ENCODE results near the gene LIN37. TPM values are rescaled to one million over a fixed set of nuclear protein-coding genes. Genes with fewer than 3 reads are reported as not detected.

LIN37 gene
- total RNA-seq, 1 donor from 2014 or later, result 11.4 TPM

DNA sequence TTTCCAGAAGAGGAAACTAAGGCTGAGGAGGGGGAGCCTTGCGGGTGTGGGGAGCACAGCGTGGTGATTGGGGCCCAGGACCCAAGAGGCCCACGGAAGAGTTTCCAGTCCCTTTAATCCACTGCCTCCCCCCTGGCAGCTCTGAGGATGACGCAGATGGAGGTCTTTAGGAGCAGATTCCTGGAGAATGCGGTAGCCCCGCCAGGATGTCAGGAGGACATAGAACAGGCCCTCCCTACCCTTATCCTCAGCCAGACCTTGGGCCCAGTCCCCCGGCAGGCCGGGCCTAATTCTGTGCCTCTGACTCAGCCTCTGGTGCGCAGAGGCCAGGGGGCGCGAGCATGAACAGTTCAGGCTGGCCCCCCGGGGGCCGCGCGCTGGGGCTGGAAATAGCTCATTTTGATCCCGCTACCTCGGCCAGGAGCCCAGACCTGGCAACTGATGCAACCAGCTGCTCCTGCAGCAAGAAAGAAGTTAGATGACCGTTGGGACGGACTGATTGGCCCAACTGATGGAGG, 8.9 kb downstream of the LIN37 start:
- Histone ChIP-seq H3K9me3 (ENCODE audit: low read depth) (no peaks in the 10 kb centered on the region), H2AFZ (replicated peaks) (peak overlapping the region; percentile 43), H3K27me3 (peaks cover 27% of the 10 kb centered on the region), H3K79me2 (ENCODE audit: low read depth) (peaks cover 16% of the 10 kb centered on the region), H3K36me3 (no peaks in the 10 kb centered on the region), H3K4me2 (peak overlapping the region; percentile 80), H3F3A (ENCODE audit: low read depth) (peaks cover 13% of the 10 kb centered on the region), H3K4me3 (peak overlapping the region; percentile 89), H3K4me1 (peaks cover 6% of the 10 kb centered on the region), H3K27ac (no peak overlapping the region), H4K20me1 (ENCODE audit: low read depth) (peaks cover 19% of the 10 kb centered on the region), H3K9ac (no peak overlapping the region)
- no peaks in the 10 kb centered on the region for H3K9me3 Mint-ChIP-seq
- TF ChIP-seq EZH2 (IDR thresholded peaks at IDR 0.05) (no peak), EZH2phosphoT487 (IDR thresholded peaks at IDR 0.05) (no peak)
- TF ChIP-seq, protein P1, sequence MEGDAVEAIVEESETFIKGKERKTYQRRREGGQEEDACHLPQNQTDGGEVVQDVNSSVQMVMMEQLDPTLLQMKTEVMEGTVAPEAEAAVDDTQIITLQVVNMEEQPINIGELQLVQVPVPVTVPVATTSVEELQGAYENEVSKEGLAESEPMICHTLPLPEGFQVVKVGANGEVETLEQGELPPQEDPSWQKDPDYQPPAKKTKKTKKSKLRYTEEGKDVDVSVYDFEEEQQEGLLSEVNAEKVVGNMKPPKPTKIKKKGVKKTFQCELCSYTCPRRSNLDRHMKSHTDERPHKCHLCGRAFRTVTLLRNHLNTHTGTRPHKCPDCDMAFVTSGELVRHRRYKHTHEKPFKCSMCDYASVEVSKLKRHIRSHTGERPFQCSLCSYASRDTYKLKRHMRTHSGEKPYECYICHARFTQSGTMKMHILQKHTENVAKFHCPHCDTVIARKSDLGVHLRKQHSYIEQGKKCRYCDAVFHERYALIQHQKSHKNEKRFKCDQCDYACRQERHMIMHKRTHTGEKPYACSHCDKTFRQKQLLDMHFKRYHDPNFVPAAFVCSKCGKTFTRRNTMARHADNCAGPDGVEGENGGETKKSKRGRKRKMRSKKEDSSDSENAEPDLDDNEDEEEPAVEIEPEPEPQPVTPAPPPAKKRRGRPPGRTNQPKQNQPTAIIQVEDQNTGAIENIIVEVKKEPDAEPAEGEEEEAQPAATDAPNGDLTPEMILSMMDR (IDR thresholded peaks at IDR 0.05), result no peak
- H3K27ac Mint-ChIP-seq, result peak overlapping the region; percentile 98
- H3K4me1 Mint-ChIP-seq, result peaks cover 26% of the 10 kb centered on the region
- peak; percentile 66 for DNase-seq (ENCODE audit: low spot score)
- peaks cover 11% of the 10 kb centered on the region for H3K36me3 Mint-ChIP-seq
- H3K4me3 Mint-ChIP-seq, result peak overlapping the region; percentile 99
- peaks cover 9% of the 10 kb centered on the region for H3K27me3 Mint-ChIP-seq (ENCODE audit: insufficient read depth, low read depth)

DNA sequence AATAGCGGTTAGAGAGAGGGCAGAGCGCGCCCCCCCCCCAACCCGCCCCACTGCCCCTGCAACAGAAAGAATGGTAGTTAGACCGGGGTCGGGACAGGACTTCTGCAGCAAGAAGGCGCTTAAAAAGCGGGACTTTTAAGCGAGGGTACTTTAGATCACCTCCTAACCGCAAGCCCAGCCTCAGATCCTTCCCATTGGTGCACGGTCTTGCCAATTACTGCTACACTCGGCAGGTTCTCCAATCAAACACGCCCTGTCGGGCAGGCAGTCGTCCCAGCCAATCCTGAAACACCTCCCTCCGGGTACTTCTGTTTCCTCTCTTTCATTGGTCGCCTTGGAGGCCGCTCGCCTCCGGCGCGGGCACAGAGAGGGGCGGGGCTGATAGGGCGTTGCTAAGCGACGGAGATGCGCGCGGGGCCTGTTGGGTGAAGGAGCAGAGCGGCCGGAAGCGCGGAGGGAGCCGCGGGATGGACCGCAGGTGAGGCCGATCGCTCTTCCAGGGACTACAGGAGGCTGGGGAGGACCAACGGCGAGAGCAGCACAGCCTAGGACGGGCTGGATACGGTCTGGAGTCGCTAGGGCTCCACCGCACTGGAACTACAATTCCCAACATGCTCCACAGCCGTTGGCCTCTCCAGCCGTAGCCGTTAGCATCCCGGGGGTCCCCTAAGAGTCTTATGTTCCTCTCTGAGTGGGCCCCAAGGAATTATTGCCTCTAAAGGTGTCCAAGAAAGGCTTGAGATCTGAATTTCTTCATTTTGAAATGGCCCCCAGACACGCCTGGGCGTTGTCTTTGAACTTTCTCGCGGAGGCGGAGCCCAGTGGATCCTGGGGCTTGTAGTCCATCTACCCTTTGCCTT, 9.6 kb downstream of the LIN37 start, which contains the start of gene PROSER3:
Gene PROSER3, plus strand, starts transcription at position 428 of the 860 bp plus-strand sequence. Its CDS starts 40 bp downstream, at position 468.
- no peaks in the 10 kb centered on the region for H3K9me3 Mint-ChIP-seq

DNA sequence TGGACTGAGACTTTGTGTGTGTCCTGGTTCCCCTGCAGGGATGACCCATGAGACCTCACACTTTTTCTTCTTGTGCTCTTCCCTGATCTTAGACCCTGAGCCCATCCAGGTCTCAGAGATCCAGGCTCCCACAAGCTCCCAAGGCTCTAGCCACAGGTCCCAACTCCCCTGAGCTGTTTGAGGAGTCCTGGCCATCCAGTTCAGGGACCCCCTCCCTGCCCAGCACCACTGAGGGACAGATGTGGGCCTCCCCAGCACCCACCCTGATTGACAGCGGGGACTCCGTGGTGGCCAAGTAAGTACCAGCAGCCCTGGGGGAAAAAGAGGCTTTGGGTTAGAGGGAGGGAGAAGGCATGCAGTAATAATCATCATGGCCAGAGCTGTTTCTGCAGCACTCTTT, 11.3 kb downstream of the LIN37 start:
- TF ChIP-seq, protein P1 (IDR thresholded peaks at IDR 0.05), result no peak
- TF ChIP-seq EZH2 (IDR thresholded peaks at IDR 0.05) (no peak), EZH2phosphoT487 (IDR thresholded peaks at IDR 0.05) (no peak)
- Mint-ChIP-seq H3K36me3 (peaks cover 11% of the 10 kb centered on the region), H3K4me1 (peaks cover 26% of the 10 kb centered on the region), H3K4me3 (peak overlapping the region; percentile 99), H3K27me3 (ENCODE audit: insufficient read depth, low read depth) (peaks cover 8% of the 10 kb centered on the region), H3K9me3 (no peaks in the 10 kb centered on the region), H3K27ac (no peak overlapping the region)
- H3K9me3 ChIP-seq (ENCODE audit: low read depth), result no peaks in the 10 kb centered on the region
- no peak overlapping the region for H3K9ac ChIP-seq
- no peak for DNase-seq (ENCODE audit: low spot score)
- H3K4me1 ChIP-seq, result peaks cover 6% of the 10 kb centered on the region
- peaks cover 24% of the 10 kb centered on the region for H3K27me3 ChIP-seq
- no peak overlapping the region for H3K4me2 ChIP-seq
- H3K27ac ChIP-seq, result no peak overlapping the region
- H3K79me2 ChIP-seq (ENCODE audit: low read depth), result peaks cover 16% of the 10 kb centered on the region
- no peak overlapping the region for H2AFZ ChIP-seq (replicated peaks)
- H4K20me1 ChIP-seq (ENCODE audit: low read depth), result peaks cover 19% of the 10 kb centered on the region
- no peak overlapping the region for H3K4me3 ChIP-seq
- no peaks in the 10 kb centered on the region for H3K36me3 ChIP-seq
- peaks cover 13% of the 10 kb centered on the region for H3F3A ChIP-seq (ENCODE audit: low read depth)

More for the DNA sequence above, 9.6 kb downstream of the LIN37 start, which contains the start of gene PROSER3:
- Histone ChIP-seq H2AFZ (replicated peaks) (peak within 1 kb of the TSS; percentile 81), H3K79me2 (ENCODE audit: low read depth) (peaks cover 16% of the 10 kb centered on the region), H3K36me3 (no peaks in the 10 kb centered on the region), H3K4me2 (peak within 1 kb of the TSS; percentile 93), H3K27me3 (peaks cover 27% of the 10 kb centered on the region), H3F3A (ENCODE audit: low read depth) (peaks cover 13% of the 10 kb centered on the region), H3K9me3 (ENCODE audit: low read depth) (no peaks in the 10 kb centered on the region), H4K20me1 (ENCODE audit: low read depth) (peaks cover 19% of the 10 kb centered on the region), H3K27ac (no peak within 1 kb of the TSS), H3K9ac (peak within 1 kb of the TSS; percentile 25), H3K4me1 (peaks cover 6% of the 10 kb centered on the region), H3K4me3 (peak within 1 kb of the TSS; percentile 89)
- Mint-ChIP-seq H3K4me1 (peaks cover 26% of the 10 kb centered on the region), H3K27ac (peak within 1 kb of the TSS; percentile 98), H3K4me3 (peak within 1 kb of the TSS; percentile 99), H3K36me3 (peaks cover 11% of the 10 kb centered on the region), H3K27me3 (ENCODE audit: insufficient read depth, low read depth) (peaks cover 9% of the 10 kb centered on the region)
- no peak for TF ChIP-seq EZH2phosphoT487 (IDR thresholded peaks at IDR 0.05)
- no peak for TF ChIP-seq EZH2 (IDR thresholded peaks at IDR 0.05)
- TF ChIP-seq, protein P1 (IDR thresholded peaks at IDR 0.05), result no peak
- DNase-seq (ENCODE audit: low spot score), result peak; percentile 99
